C4-2B (cell line): ENCODE measurements around the gene DCAF8L1.
"Not testable (repeated sequence)": the region's sequence is repeated elsewhere in the genome, so short reads cannot be mapped to it uniquely, and the experiment has no call there.

ENCODE experiments used
- H3K27ac ChIP-seq: fragments of 450-650 bp; 2 replicates; pipeline ENCODE4 v1.5.1; 2017
- ZFX ChIP-seq: fragments of 450-650 bp; IDR thresholded peaks from 2 replicates; pipeline ENCODE4 v1.6.1; 2017
- TF ChIP-seq, protein P1 (sequence below): fragments of 450-650 bp; conservative IDR thresholded peaks from 2 replicates; pipeline ENCODE4 v1.5.1; 2017; ENCODE audit warnings: mild to moderate bottlenecking

The DCAF8L1 gene

DNA sequence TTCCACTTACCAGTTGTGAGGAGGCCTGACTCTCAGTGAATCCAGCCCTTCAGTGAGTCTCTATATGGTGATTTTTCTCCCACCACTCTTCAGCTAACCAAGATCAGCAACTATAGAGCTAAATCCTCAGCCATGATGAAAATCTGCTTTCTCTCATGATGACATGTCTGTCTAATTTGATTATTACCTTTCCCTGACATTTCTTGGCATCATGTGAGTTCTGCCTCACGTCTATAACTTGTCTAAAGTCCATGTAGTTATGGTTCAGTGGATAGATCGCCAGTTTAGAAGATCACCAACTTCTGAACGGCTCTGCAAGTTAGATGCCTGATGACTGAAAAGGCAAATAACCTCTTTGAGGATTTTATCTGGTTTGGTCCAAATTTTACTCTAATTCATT is 14.9 kb upstream of the DCAF8L1 start:
- no peak for TF ChIP-seq ZFX
- TF ChIP-seq, protein P1, sequence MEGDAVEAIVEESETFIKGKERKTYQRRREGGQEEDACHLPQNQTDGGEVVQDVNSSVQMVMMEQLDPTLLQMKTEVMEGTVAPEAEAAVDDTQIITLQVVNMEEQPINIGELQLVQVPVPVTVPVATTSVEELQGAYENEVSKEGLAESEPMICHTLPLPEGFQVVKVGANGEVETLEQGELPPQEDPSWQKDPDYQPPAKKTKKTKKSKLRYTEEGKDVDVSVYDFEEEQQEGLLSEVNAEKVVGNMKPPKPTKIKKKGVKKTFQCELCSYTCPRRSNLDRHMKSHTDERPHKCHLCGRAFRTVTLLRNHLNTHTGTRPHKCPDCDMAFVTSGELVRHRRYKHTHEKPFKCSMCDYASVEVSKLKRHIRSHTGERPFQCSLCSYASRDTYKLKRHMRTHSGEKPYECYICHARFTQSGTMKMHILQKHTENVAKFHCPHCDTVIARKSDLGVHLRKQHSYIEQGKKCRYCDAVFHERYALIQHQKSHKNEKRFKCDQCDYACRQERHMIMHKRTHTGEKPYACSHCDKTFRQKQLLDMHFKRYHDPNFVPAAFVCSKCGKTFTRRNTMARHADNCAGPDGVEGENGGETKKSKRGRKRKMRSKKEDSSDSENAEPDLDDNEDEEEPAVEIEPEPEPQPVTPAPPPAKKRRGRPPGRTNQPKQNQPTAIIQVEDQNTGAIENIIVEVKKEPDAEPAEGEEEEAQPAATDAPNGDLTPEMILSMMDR = no peak
- no peak overlapping the region for H3K27ac ChIP-seq

DNA sequence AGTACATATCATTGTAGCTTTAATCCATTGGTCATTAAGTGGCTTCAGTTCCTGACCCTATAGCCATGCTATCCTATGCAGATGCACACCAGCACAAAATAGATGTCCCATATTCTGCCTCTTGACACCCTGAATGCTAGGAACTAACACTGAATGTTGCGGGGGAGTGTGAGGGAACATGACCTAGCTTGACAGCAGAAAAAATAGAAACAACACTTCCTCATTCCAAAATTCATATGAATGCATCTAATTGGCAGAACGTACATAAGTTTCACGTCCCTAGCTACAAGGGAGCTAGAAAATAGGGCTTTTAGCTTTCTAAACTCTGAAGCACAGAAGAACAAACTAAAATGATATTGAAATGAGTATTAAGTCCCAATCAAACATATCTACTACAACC is 14.4 kb upstream of the DCAF8L1 start:
- H3K27ac ChIP-seq = no peak overlapping the region
- TF ChIP-seq ZFX = no peak
- TF ChIP-seq, protein P1 = no peak

DNA sequence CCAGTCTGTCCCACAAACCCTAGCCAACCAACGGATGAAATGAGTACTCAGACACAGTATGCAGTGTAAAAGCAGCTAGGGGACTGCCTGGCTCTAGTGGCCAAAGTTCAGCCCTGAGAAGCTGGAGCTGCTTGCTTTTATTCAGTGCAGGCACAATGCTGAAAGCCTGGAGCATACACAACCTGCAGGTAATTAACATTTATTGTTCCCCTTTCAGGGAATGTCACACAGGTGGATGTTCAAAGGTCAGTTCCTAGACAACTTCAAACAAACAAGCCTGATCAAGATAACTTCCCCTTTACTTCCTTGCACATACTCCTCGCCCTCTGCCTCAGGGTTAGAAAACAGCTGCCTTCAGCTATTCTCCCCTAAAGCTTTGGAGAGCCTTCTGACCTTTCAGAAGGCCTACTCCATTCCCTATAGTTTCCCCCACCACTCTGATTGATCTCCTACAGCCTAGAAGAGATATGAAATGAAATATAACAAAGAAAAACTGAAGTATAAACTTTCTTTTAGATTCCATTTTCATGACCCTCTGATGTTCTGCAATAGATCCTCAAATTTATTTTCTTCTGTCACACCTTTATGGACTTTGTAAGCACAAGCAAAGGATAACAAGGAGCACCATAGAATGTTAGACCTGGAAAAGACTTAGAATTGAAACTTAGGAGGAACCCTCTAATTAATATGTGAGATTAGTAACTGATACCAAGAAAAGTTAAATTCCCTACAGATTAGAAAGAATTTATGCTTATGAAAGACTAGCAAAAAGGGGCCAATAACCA is 6.8 kb upstream of the DCAF8L1 start:
- H3K27ac ChIP-seq = no peak overlapping the region
- no peak for TF ChIP-seq ZFX
- TF ChIP-seq, protein P1 = no peak

DNA sequence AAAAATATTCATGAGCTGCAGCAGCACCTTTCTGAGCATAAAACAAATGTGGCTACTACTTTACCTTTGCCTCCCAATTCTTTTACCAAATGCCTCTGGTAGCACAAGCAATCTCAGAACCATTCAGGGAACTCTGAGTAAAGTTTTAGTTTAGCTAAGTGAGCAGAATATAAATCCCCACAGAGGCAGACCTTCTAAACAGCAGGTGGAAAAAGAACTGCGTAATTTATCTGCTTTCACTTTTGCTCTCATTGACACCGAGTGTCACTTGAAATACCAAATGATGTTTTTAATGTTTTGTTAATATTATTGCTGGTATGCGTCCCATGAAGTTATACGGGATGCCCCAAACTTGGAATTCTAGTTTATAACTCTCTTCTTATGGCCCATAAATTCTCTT is 4.3 kb downstream of the DCAF8L1 start:
- H3K27ac ChIP-seq = not testable (repeated sequence)

DNA sequence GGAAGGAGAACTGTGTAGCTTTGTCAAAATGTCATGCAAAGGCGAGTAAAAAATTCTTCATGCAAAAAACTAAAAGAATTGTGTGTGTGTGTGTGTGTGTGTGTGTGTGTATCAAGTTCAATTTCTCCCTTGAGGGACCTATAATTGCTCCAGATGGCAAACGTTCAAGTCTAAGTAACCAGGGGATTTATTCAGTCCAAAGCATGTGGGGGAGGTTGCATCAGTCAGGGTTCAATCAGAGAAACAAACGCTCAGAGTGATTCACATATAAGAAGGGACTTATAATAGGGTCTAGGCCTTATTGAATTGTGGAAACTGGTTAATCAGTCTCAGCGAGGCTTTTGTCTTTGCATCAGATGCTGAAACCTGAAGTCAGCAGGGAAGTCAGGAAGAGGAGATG is 5.0 kb downstream of the DCAF8L1 start:
- TF ChIP-seq, protein P1 = no peak
- TF ChIP-seq ZFX = no peak
- no peak overlapping the region for H3K27ac ChIP-seq

DNA sequence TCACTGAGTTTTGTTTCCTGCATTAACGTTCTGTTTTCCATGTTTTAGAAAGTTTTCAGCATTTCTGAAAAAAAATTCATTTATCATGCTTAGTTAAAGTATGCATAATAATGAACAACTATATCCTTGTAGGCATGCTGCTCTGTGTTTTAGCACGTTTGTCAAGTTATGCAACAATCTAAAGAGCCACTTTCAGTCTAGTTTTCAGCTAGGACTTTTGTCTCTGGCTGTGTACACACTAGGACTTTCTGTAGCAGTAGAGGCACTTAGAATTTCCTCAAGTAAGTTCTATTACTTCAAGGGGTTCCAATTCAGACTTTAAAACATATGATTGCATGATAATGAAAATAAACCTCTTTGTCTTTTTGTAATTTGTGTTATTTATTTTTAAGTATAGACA is 12.4 kb downstream of the DCAF8L1 start:
- H3K27ac ChIP-seq = no peak overlapping the region
- TF ChIP-seq ZFX = no peak
- TF ChIP-seq, protein P1 = no peak

DNA sequence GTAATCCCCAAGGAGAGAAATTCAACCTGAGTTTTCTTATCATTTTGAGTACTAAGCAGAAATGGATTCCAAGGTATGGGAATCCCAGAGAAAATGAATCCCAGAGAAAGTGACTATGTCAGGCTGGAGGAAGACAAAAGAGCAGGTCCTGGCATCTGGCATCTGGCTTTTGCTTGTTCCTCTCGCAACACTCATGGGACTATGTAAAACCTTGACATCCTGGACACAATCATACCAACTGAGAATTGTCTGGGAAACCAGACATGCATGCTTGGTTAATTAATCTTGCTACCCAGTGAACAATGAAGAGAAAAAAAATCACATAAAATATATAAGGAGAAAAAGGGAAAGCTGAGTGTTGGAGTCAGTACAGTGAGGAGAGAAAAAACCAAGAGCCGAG is 12.9 kb downstream of the DCAF8L1 start:
- TF ChIP-seq, protein P1 = no peak
- no peak for TF ChIP-seq ZFX
- no peak overlapping the region for H3K27ac ChIP-seq

DNA sequence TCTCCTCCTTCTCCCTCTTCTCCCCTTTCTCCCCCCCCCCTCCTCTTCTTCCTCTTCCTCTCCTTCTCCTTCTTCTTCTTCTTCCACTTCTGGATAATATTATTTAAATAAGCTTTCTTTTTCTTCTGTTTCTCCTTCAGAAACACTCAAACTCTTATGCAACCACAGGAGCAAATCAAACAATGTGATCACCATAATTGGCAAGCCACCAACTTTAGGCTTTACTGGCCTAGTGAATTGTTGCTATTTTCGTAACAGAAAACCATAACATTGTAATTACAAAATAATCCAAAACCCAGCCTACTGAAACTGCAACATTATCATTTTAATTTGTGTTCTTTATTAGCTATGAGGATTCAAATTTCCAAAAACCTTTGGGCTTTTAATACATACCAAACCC is 14.3 kb downstream of the DCAF8L1 start:
- H3K27ac ChIP-seq = no peak overlapping the region
- TF ChIP-seq ZFX = no peak
- TF ChIP-seq, protein P1 = no peak
